Measurements from ENCODE around the gene FAM13A. TPM values are rescaled to one million over a fixed set of nuclear protein-coding genes. Genes with fewer than 3 reads are reported as not detected.

FAM13A gene
- total RNA-seq, 2 donors from 2014 or later: 2.2 to 6.6 TPM

DNA sequence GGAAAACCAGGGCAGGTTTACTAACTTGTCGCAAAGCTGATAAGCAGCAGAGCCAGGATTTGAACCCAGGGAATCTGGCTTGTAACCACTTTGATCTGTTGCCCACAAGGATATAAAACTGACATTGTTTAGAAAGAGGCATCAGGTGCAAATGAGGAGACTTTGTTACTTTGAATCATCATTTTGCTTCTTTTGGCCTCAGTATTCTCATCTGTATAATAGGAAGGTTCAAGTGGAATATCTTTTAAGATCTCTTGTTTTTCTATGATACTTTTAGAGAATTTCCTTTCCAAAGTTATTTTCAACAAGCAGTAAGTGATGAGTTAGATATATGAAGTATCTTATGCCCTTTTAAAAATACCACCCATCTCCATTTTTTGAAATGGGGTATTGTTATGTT lies 301.5 kb downstream of the FAM13A start:
- no peak for DNase-seq (ENCODE audit: low spot score in 2 of 2)
- no peak for ATAC-seq
- Mint-ChIP-seq H3K36me3 (no peaks in the 10 kb centered on the region), H3K9me3 (no peaks in the 10 kb centered on the region), H3K27ac (no peak overlapping the region)

DNA sequence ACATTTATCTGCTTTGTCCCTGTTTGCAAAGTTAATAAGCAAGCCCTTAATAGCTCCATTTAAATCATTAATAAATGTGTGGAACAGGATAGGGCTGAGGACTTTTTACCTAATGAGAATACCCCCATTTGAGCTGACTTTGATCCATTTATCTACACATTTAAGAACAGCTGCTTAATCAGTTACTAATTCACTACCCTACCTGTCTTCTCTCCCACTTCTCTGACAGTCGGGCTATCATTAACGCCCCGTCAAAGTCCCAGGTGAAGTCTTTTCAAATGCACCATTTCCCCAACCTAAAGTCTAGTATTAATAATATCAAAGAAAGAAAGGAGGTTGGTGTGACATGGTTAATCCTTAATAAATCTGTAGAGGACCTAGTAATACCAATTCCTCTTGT lies 302.2 kb downstream of the FAM13A start:
- Mint-ChIP-seq H3K27ac (no peak overlapping the region), H3K36me3 (no peaks in the 10 kb centered on the region), H3K9me3 (no peaks in the 10 kb centered on the region)
- ATAC-seq: no peak
- DNase-seq (ENCODE audit: low spot score in 2 of 2): no peak

- no peaks in the 10 kb centered on the region for H3K9me3 Mint-ChIP-seq
- DNase-seq (ENCODE audit: low spot score in 2 of 2): no peak
- H3K27ac Mint-ChIP-seq: no peak overlapping the region
- ATAC-seq: no peak
- peaks cover 0 to under 1% of the 10 kb centered on the region in 2 donors for H3K36me3 Mint-ChIP-seq
Measured at GRCh38 chr4:88753658-88754571, 303.1 kb downstream of the FAM13A start.

DNA sequence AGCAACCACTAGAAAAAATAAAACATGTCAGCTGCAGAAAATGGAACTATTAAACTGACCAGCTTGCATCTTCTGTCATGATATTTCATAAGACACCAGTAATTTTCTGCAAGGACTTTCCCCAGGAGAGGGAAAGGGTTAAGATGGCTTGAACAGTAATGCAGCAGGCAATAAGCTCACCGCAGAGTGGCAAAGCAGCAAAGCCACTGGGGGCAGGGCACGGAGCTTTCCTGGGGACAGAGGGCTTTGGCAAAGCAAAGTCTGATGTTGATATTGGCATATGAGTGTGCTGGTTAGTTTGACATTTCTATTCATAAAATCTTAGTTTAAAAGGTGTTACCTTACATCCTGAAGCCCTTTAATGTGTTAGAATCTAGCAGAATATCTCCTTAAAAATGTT lies 304.2 kb downstream of the FAM13A start:
- no peaks in the 10 kb centered on the region for H3K9me3 Mint-ChIP-seq
- H3K36me3 Mint-ChIP-seq: peaks cover 0 to 4% of the 10 kb centered on the region in 2 donors
- no peak overlapping the region for H3K27ac Mint-ChIP-seq
- ATAC-seq (no peak), DNase-seq (ENCODE audit: low spot score in 2 of 2) (no peak)

GRCh38 chr4:88752076-88752463 lies 304.9 kb downstream of the FAM13A start:
- no peak for DNase-seq (ENCODE audit: low spot score in 2 of 2)
- no peak for ATAC-seq
- Mint-ChIP-seq H3K9me3 (no peaks in the 10 kb centered on the region), H3K27ac (no peak overlapping the region), H3K36me3 (peaks cover 0 to 4% of the 10 kb centered on the region in 2 donors)

GRCh38 chr4:88751258-88752075 lies 305.5 kb downstream of the FAM13A start:
- ATAC-seq: no peak
- peaks cover 0 to 4% of the 10 kb centered on the region in 2 donors for H3K36me3 Mint-ChIP-seq

DNA sequence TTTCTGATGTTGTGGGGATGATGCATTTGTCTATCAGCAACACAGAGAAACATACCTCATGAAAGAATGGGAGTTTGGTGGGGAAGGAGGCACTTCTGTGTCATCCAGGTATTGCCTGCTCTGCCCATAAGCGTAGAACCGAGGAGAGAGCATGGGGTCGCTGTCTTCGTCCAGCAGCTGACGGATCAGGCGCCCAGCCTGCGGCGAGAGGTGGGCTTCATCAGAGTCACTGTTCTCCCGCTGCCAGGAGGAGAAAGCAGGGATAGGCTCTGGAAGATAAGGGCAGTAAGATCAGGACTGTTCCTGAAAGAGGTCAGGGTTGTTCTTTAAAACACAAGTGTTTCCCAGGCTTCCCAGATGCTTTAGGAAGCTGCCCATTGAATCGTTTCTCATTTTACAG lies 306.6 kb downstream of the FAM13A start:
- Mint-ChIP-seq H3K36me3 (peaks cover 0 to 4% of the 10 kb centered on the region in 2 donors), H3K27ac (no peak overlapping the region), H3K9me3 (no peaks in the 10 kb centered on the region)
- ATAC-seq (no peak), DNase-seq (ENCODE audit: low spot score in 2 of 2) (no peak)

More at GRCh38 chr4:88751258-88752075, 305.5 kb downstream of the FAM13A start:
- H3K27ac Mint-ChIP-seq: no peak overlapping the region
- no peaks in the 10 kb centered on the region for H3K9me3 Mint-ChIP-seq
- DNase-seq (ENCODE audit: low spot score in 2 of 2): no peak

GRCh38 chr4:88747351-88747750 lies 309.6 kb downstream of the FAM13A start:
- H3K9me3 Mint-ChIP-seq: no peaks in the 10 kb centered on the region
- ATAC-seq: no peak
- H3K27ac Mint-ChIP-seq: no peak overlapping the region
- DNase-seq (ENCODE audit: low spot score in 2 of 2): no peak
- H3K36me3 Mint-ChIP-seq: peaks cover 0 to 4% of the 10 kb centered on the region in 2 donors

DNA sequence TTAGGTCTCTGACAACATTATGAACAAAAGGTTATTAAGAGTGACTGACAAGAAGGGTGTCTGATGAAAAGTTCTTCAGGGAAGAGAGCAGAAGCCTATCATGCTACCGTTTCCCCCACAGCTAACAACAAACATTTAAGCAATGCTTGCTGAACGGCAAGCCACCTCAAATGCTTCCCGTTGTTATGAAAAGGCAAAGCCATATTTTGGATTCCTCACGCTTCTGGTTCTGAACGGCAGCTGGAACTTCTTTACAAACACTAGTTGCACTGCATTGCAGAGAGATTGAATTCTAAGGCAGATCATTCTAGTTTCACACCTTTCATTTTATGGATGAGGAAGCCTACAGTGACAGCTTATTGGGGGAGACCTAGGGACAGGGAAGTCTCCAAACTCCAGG lies 310.8 kb downstream of the FAM13A start:
- H3K27ac Mint-ChIP-seq: no peak overlapping the region
- no peak for ATAC-seq
- H3K9me3 Mint-ChIP-seq: no peaks in the 10 kb centered on the region

DNA sequence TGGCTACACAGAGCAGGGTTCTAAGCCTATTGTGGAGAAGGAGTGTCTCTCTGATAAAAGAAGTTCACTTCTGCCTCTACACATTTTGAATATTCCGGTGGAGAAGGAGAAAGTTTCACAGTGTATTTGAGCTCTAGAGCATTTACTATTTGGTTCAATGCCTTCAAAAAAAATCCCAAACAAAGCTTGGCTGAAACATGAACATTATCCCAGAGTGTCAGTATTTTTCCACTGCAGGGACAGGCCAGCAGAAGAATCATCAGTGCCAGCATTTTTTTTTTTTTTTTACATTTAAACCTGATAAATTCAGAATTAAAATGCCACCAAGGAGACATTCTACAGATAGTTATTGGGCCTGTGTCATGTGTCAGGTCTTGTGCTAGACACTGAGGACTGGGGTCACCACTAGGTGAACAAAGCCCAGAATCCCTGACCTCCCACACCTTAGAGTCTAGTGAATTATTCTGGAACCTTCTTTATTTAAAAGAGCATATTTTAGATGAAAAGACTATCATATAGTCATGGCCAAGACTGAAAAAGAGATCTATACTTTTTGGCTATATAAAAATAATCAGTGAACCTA lies 311.3 kb downstream of the FAM13A start:
- no peak for DNase-seq (ENCODE audit: low spot score in 2 of 2)
- no peak overlapping the region for H3K27ac Mint-ChIP-seq
- no peaks in the 10 kb centered on the region for H3K9me3 Mint-ChIP-seq
- ATAC-seq: no peak
- H3K36me3 Mint-ChIP-seq: peaks cover 0 to 4% of the 10 kb centered on the region in 2 donors

More for the DNA sequence above, 310.8 kb downstream of the FAM13A start:
- DNase-seq (ENCODE audit: low spot score in 2 of 2): no peak
- H3K36me3 Mint-ChIP-seq: peaks cover 0 to 4% of the 10 kb centered on the region in 2 donors

DNA sequence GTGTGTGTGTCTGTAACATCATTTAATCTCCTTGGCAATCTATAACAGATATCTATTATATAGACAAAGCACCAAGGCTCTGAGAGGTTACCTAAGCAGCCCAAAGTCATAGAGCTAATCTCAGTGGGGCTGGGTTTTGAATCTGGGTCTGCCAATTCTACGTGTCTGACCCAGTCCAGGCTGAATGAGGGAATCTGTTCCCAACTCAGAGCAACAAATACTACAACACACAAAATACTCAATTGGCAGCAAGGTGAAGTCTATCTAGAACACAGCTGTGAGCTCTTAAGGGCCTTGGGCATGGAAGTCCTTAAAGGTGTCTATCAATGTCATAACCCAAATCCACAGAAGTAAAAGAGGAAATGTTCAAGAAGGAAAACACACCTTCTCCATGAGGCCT lies 311.8 kb downstream of the FAM13A start:
- Mint-ChIP-seq H3K36me3 (peaks cover 0 to 4% of the 10 kb centered on the region in 2 donors), H3K27ac (no peak overlapping the region), H3K9me3 (no peaks in the 10 kb centered on the region)
- ATAC-seq: no peak
- DNase-seq (ENCODE audit: low spot score in 2 of 2): no peak

DNA sequence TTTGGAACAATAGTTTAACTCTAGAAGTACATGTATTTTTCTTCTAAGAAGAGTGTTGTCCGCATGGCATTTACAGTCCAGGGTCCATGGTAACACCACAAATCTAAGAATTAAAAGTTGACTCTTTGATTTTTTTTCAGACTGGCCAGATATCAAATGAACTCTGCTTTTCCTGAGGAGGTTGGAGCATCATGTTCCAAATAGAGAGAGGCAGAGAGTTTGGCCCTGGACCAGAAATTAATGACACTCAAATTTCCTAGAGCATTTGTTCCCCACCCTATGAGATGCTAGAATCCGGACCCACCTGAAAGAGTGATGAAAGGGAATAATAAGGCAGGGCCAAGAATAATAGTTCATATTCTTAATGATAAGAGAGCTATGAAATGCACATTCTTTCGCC lies 312.4 kb downstream of the FAM13A start:
- DNase-seq (ENCODE audit: low spot score in 2 of 2) (no peak), ATAC-seq (no peak)
- H3K9me3 Mint-ChIP-seq: no peaks in the 10 kb centered on the region
- peaks cover 0 to 4% of the 10 kb centered on the region in 2 donors for H3K36me3 Mint-ChIP-seq
- no peak overlapping the region for H3K27ac Mint-ChIP-seq

DNA sequence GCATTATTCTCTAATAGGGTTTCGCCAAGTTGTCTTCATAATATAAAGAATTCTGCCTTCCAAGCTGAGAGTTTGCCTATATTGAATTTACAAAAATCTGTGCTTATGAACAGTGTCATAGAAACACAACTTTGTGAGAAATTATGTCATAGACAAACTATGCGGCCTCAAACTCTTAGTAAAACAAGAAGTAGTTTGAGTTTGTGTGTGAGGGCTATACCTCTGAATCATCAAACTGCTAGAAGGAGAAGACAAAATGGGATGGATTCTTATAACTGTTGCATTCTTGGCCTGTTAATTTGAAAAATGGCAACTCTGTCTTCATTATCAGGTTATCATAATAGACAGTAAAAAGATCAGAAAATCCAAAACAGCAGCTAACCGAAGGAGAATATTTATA lies 313.3 kb downstream of the FAM13A start:
- H3K9me3 Mint-ChIP-seq: no peaks in the 10 kb centered on the region
- H3K27ac Mint-ChIP-seq: no peak overlapping the region
- ATAC-seq (no peak), DNase-seq (ENCODE audit: low spot score in 2 of 2) (no peak)
- H3K36me3 Mint-ChIP-seq: peaks cover 0 to 2% of the 10 kb centered on the region in 2 donors

- Mint-ChIP-seq H3K27ac (no peak overlapping the region), H3K36me3 (no peaks in the 10 kb centered on the region), H3K9me3 (no peaks in the 10 kb centered on the region)
- DNase-seq (ENCODE audit: low spot score in 2 of 2) (no peak), ATAC-seq (no peak)
Measured at GRCh38 chr4:88742561-88742960, 314.4 kb downstream of the FAM13A start.

- Mint-ChIP-seq H3K27ac (no peak overlapping the region), H3K36me3 (no peaks in the 10 kb centered on the region), H3K9me3 (no peaks in the 10 kb centered on the region)
- DNase-seq (ENCODE audit: low spot score in 2 of 2): no peak
- ATAC-seq: no peak
Measured at GRCh38 chr4:88738180-88738579, 318.8 kb downstream of the FAM13A start.

GRCh38 chr4:88737307-88737941 lies 319.6 kb downstream of the FAM13A start:
- ATAC-seq (peak; percentile 71 to 83), DNase-seq (ENCODE audit: low spot score in 2 of 2) (peak in 1 of 2 donors; percentile 15)
- Mint-ChIP-seq H3K9me3 (no peaks in the 10 kb centered on the region), H3K27ac (peak overlapping the region in 1 of 2 donors; percentile 36), H3K36me3 (no peaks in the 10 kb centered on the region)
